GM12865 (cell line): Measurements from ENCODE around the gene FNDC10.
"Not testable (repeated sequence)": the region's sequence is repeated elsewhere in the genome, so short reads cannot be mapped to it uniquely, and the experiment has no call there.

Experiments
- DNase-seq: peaks from one replicate; pipeline ENCODE4 v3.0.0; 2010; ENCODE audit warnings: low read depth
- H3K4me3 ChIP-seq: 2 replicates; pipeline ENCODE4 v1.5.1; 2011; ENCODE audit warnings: mild to moderate bottlenecking, low read depth, low read length, control low read depth
- TF ChIP-seq, protein P1 (sequence below): IDR thresholded peaks from 2 replicates; pipeline ENCODE4 v1.5.1; 2011; ENCODE audit warnings: low read length, control low read depth, low read depth, inconsistent platforms; ENCODE audit not compliant: insufficient read depth; ENCODE audit errors: missing control alignments

Gene FNDC10

DNA sequence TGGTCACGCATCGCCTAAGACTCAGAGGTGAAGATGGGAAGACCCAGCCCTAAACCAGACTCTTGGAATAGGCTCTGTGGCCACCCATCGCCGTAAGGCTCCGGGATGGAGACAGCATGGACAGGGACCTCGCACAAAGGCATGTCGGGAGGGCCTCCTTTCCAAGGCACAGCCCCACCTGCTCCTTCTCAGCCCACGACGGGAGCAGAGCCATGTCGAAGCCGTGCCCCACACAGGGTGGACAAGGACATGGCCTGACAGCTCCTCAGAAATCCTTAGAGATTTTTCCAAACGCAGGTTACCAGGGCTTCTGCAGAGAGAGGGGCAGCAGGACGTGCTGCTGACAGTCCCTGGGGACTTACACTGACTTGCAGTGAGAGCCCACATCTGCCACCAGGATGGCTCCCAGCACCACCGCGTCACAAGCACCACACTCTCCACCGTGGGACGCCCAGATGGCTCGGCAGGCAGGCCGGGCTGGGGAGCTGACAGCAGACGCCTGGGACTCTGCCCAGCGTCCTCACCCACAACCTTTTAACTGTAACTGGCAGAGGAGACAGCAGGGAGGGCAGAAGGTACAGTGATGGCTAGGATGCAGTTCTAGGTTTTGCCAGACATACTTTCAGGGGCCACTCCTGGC is 37.3 kb downstream of the FNDC10 start:
- no peak for DNase-seq
- TF ChIP-seq, protein P1, sequence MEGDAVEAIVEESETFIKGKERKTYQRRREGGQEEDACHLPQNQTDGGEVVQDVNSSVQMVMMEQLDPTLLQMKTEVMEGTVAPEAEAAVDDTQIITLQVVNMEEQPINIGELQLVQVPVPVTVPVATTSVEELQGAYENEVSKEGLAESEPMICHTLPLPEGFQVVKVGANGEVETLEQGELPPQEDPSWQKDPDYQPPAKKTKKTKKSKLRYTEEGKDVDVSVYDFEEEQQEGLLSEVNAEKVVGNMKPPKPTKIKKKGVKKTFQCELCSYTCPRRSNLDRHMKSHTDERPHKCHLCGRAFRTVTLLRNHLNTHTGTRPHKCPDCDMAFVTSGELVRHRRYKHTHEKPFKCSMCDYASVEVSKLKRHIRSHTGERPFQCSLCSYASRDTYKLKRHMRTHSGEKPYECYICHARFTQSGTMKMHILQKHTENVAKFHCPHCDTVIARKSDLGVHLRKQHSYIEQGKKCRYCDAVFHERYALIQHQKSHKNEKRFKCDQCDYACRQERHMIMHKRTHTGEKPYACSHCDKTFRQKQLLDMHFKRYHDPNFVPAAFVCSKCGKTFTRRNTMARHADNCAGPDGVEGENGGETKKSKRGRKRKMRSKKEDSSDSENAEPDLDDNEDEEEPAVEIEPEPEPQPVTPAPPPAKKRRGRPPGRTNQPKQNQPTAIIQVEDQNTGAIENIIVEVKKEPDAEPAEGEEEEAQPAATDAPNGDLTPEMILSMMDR, result no peak

DNA sequence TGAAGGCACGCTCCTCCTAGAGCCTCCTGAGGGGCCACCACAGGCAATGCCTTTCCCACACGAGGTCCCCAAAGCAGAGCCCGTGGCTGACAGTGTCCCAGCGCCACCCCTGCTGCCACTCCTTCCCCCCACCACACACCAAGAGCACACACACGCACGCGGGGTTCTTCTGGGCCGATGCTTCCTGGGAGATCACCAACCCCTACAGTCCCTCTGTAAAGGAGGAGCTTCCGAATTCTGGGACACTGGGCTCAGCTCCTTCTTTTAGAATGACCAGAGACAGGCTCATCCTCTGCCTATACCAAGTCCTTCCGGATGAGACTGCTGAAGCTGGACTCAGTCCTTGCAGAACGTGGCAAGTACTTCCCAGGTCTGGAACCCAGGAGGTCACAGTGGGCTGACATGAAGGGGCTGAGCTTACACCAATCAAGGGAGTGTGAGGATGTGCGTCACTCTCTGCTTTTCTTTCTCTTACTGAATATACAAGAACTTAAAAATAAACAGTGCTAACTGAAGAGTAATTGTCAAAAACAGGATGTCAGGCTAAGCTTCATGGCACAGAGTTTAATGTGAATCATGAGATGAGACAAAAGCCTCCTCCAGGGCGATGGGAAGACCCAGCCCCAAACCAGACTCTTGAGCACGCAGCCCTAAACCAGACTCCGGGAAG is 38.0 kb downstream of the FNDC10 start:
- no peak for DNase-seq
- TF ChIP-seq, protein P1, result no peak
- H3K4me3 ChIP-seq, result no peak overlapping the region

More for the DNA sequence above, 37.3 kb downstream of the FNDC10 start:
- H3K4me3 ChIP-seq, result no peak overlapping the region

DNA sequence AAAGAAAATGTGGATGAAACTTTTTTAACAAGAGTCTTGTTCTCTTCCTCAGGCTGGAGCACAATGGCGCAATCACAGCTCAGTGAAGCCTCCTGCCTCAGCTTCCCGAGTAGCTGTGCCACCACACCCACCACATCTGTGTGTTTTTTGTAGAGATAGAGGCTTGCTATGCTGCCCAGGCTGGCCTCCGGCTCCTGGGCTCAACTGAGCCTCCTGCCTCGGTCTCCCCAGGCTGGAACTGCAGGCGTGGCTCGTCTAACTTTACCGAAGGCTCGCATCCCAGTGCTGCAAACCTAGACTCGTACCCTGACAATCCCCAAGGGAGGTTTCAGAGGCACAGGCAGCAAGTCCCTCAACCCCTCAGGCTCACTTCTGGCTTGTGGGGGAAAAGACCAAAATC is 39.8 kb downstream of the FNDC10 start:
- TF ChIP-seq, protein P1, result no peak
- no peak for DNase-seq
- H3K4me3 ChIP-seq, result no peak overlapping the region

DNA sequence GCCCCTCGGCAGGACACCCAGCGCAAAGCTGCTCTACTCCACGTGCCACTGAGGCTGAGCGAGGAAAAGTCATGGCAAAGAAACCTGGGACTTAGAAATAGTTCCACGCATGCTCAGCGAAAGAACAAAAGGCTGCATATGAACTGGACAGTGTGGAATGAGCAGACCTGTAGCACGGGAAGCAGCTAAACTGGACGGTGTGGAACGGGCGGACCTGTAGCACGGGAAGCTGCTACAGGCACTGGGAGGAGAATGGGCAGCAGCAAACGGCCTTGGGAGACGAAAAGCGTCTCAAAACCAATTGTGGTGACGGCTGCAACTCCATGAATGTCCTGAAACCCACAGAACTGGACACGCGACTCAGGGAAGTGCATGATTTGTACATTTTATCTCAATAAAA is 40.9 kb downstream of the FNDC10 start:
- no peak for DNase-seq
- no peak overlapping the region for H3K4me3 ChIP-seq
- TF ChIP-seq, protein P1, result no peak

DNA sequence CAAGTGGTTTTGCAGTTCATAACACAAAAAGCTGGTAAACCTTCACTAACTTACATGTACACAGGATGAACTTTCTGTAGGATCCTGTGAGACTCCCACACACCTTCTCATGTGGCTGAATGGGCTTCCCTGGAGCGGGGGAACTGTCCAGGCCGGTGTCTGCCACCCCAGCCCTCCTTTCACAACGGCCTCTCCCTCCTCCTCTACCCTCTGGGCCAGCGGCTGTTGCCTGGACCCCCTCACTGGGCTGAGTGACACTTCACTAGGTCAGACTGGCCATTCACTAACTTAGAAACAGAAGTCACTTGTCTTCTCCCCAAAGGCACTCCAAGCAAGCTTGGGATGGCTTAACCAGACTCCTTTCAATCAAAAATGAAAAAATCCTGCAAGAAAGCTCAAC is 41.3 kb downstream of the FNDC10 start:
- TF ChIP-seq, protein P1, result no peak
- H3K4me3 ChIP-seq, result no peak overlapping the region
- no peak for DNase-seq

DNA sequence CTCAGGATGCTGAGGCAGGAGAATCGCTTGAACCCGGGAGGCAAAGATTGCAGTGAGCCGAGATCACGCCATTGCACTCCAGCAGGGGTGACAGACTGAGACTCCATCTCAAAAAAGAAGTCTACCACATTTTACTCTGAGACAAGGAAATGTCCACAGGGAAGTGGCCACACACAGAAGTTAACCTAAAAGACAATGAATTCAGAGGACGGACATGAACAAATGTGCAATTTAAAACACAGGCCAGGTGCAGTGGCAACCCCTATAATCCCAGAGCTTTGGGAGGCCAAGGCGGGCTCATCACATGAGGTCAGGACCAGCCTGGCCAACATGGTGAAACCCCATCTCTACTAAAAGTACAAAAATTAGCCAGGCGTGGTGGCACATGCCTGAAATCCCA is 42.2 kb downstream of the FNDC10 start:
- not testable (repeated sequence) for H3K4me3 ChIP-seq, DNase-seq

DNA sequence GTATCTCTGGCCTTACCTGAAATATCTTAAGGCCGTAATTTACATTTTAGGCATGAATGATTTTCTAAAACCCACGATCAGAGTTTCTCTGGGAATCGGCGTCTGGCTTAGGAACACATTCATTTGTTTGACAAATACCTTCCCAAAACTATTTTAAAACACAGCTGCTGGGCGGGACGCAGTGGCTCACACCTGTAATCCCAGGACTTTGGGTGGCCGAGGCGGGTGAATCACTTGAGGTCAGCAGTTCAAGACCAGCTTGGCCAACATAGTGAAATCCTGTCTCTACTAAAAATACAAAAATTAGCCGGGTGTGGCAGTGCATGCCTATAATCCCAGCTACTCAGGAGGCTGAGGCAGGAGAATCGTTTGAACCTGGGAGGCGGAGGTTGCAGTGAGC is 43.0 kb downstream of the FNDC10 start:
- H3K4me3 ChIP-seq, DNase-seq: not testable (repeated sequence)

DNA sequence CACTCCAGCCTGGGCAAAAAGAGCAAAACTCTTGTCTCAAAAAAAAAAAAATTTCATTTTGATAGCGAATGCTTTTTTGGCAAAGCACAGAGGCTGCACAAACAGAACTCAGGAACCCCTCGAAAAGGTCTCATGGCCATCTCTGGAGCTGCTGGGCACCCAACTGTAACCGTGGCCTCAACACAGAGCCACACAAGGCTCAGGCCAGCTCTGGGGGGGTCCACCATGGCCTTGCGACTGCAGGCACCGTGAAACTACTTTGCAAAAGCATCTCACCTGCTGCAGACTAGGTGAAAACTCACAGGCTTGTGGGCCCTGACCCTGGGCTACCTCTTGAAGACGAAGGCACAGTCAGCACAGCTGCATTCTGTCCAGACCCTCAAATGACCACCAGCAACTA is 43.4 kb downstream of the FNDC10 start:
- no peak for DNase-seq
- H3K4me3 ChIP-seq, result no peak overlapping the region
- TF ChIP-seq, protein P1, result no peak
